GM12878 (cell line): ENCODE results near the gene RIPK3. TPM values are rescaled to one million over a fixed set of nuclear protein-coding genes. Genes with fewer than 3 reads are reported as not detected.
A peak's percentile ranks its signal among the peaks of the same experiment; 100 is the strongest.

Experiments used
- ATF7 ChIP-seq: fragments of 450-650 bp; IDR thresholded peaks from 2 replicates; pipeline ENCODE4 v1.6.1; 2016; ENCODE audit warnings: low read depth, mild to moderate bottlenecking
- CREB1 ChIP-seq: IDR thresholded peaks from 2 replicates; pipeline ENCODE4 v1.6.1; 2012; ENCODE audit warnings: low read depth, mild to moderate bottlenecking, inconsistent platforms
- DPF2 ChIP-seq: fragments of 450-650 bp; IDR thresholded peaks from 2 replicates; pipeline ENCODE4 v1.6.1; 2017; ENCODE audit warnings: mild to moderate bottlenecking
- MLLT1 ChIP-seq: fragments of 450-650 bp; IDR thresholded peaks from 2 replicates; pipeline ENCODE4 v1.6.1; 2016; ENCODE audit warnings: mild to moderate bottlenecking
- NBN ChIP-seq: fragments of 450-650 bp; IDR thresholded peaks from 2 replicates; pipeline ENCODE4 v1.6.1; 2016
- NFXL1 ChIP-seq: fragments of 450-650 bp; IDR thresholded peaks from 2 replicates; pipeline ENCODE4 v1.6.1; 2017; ENCODE audit warnings: antibody characterized with exemption, mild to moderate bottlenecking, borderline replicate concordance
- RAD21 ChIP-seq: IDR thresholded peaks from 2 replicates; pipeline ENCODE4 v1.6.1; 2011; ENCODE audit warnings: mild to moderate bottlenecking, low read depth, low read length, moderate library complexity; ENCODE audit not compliant: insufficient read depth
- RUNX3 ChIP-seq: IDR thresholded peaks from 2 replicates; pipeline ENCODE4 v1.6.1; 2012; ENCODE audit warnings: low read length, inconsistent platforms
- SMC3 ChIP-seq: IDR thresholded peaks from 2 replicates; pipeline ENCODE4 v1.6.1; 2011; ENCODE audit warnings: low read length, improper control_type of control experiment, borderline replicate concordance
- polyA plus RNA-seq, 11 experiments: library from polyadenylated mRNA; depleted of rRNA in 4 of 11; unstranded in 6 of 11; stranded (reverse) in 5 of 11; fragments of >200 nt; fragmentation: Nextera tagmentation in 4 of 11; fragmentation: Illumina TruSeq in 1 of 11; extraction: Ambion mirVana in 4 of 11; extraction: Trizol in 1 of 11; gene quantifications; 1 replicate in 1 of 11; 2 replicates in 10 of 11; pipeline versions ENCODE4 v1.2.1 to v1.2.3, GENCODE V29; 2011 to 2016; ENCODE audit warnings: inconsistent platforms in 2 of 11, missing spikeins in 2 of 11, low read depth in 1 of 11
- total RNA-seq, 4 experiments: library from RNA; depleted of rRNA in 3 of 4; stranded (reverse); fragments of >200 nt in 3 of 4; fragmentation: Illumina TruSeq in 1 of 4; extraction: Trizol in 1 of 4; gene quantifications; 2 replicates each; pipeline versions ENCODE4 v1.2.1 to v1.2.3, GENCODE V29; 2013 to 2021
- TF ChIP-seq, protein P1 (sequence below): IDR thresholded peaks from 2 replicates; pipeline ENCODE4 v1.6.1; 2012; ENCODE audit warnings: low read depth, low read length, improper control_type of control experiment

Gene RIPK3
- total and polyA plus RNA-seq, 10 of the 15 experiments (the other 5 are each of a cell fraction or from before 2014, with no cell fraction given): 2.0 to 13.6 (median 8.1) TPM

- TF ChIP-seq RAD21 (peak; percentile 73), ATF7 (peak; percentile 44), MLLT1 (peak; percentile 79; the same call in 1 of the 2 replicates), DPF2 (no peak; the same call in 1 of the 2 replicates), CREB1 (peak; percentile 59), RUNX3 (peak; percentile 94), SMC3 (peak; percentile 51; the same call in 1 of the 2 replicates), NBN (peak; percentile 82; the same call in 1 of the 2 replicates), NFXL1 (no peak)
- TF ChIP-seq, protein P1, sequence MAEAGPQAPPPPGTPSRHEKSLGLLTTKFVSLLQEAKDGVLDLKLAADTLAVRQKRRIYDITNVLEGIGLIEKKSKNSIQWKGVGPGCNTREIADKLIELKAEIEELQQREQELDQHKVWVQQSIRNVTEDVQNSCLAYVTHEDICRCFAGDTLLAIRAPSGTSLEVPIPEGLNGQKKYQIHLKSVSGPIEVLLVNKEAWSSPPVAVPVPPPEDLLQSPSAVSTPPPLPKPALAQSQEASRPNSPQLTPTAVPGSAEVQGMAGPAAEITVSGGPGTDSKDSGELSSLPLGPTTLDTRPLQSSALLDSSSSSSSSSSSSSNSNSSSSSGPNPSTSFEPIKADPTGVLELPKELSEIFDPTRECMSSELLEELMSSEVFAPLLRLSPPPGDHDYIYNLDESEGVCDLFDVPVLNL: no peak
Measured at GRCh38 chr14:24332268-24332993, 7.4 kb downstream of the RIPK3 start (continued).
